Upper lobe of right lung (tissue), 1 donor: ENCODE data around the gene SYNPO. TPM values are rescaled to one million over a fixed set of nuclear protein-coding genes. Genes with fewer than 3 reads are reported as not detected.
A peak's percentile ranks its signal among the peaks of the same experiment; 100 is the strongest.

ENCODE experiments used
- ATAC-seq: fragments of 200-7000 bp; cut with Tn5 transposase; one replicate; pipeline ENCODE4 v1.9.1; 2020; ENCODE audit warnings: mild to moderate bottlenecking, moderate library complexity
- DNase-seq: peaks from one replicate; pipeline ENCODE4 v3.0.0-alpha.2; 2020
- H3K27ac ChIP-seq: fragments of 200-600 bp; one replicate; pipeline ENCODE4 v1.8.0; 2022
- H3K27me3 ChIP-seq: fragments of 200-600 bp; one replicate; pipeline ENCODE4 v1.8.0; 2022; ENCODE audit warnings: mild to moderate bottlenecking
- H3K36me3 ChIP-seq: fragments of 200-600 bp; one replicate; pipeline ENCODE4 v1.8.0; 2022
- H3K4me1 ChIP-seq: fragments of 200-600 bp; one replicate; pipeline ENCODE4 v1.8.0; 2022
- H3K4me3 ChIP-seq: fragments of 200-600 bp; one replicate; pipeline ENCODE4 v1.8.0; 2022; ENCODE audit warnings: mild to moderate bottlenecking
- H3K9me3 ChIP-seq: fragments of 200-600 bp; one replicate; pipeline ENCODE4 v1.8.0; 2022
- intact Hi-C: fragments of 100-400 bp; cut with DNase I; formaldehyde crosslinking; loops from one replicate; pipeline ENCODE4 v1.11.0; 2022
- total RNA-seq: library from RNA; stranded (reverse); fragmentation: NEBNext Ultra II Directional; extraction: Animal tissue kit (Norgen Biotek cat#: 25700); gene quantifications from one replicate; pipeline ENCODE4 v1.2.1, GENCODE V29; 2021
- TF ChIP-seq, protein P1 (sequence below): fragments of 200-600 bp; IDR thresholded peaks from one replicate; pipeline ENCODE4 v1.8.0; 2022; ENCODE audit warnings: antibody characterized with exemption
- donor health status: DM: no; HTN: yes; CAD: no; lungs with severe emphysema.

Gene SYNPO
- total RNA-seq, 1 donor from 2014 or later: 151 TPM

DNA sequence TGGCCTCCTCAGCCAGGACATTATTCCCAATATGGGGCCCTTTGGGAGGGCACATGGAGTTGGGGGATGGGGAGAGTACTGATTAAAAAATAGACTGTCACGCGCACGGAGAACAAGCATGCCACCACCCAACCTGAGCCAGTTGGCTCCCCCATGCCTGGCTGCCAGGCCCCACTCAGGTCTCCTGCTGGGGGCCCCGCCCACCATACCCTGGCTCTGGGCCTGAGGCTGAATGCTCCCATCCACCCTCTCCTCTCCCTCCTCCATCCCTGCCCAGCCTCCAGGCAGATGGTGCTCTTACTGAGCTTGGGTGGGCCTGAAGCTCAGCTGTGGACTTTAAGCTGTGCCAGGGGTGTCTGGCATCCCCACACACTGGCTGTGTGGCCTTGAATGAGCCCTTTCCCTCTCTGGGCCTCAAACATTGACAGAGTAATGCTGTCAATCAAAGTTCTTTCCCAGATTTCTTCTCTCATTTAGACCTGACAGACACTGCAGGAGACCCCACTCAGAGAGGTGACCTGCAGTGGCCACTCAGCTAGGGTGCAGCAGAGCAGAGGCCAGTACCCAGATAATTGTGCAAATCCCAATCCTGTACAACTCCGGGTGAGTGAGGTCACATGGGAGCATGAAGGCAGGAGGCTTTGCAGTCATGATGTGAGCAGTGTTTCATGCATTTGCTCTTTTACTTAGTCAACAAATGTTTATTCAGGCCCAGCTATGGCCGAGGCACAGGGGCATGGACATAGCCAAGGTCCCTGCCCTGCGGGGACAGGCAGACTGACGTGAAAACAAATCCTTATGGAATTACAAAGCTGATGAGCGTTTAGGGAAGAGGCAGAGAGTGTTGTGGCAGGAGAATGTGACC is 9.8 kb upstream of the SYNPO start:
- peaks cover 3% of the 10 kb centered on the region for H3K36me3 ChIP-seq
- peaks cover 35% of the 10 kb centered on the region for H3K4me1 ChIP-seq
- no peaks in the 10 kb centered on the region for H3K9me3 ChIP-seq
- ATAC-seq (no peak), DNase-seq (no peak)
- TF ChIP-seq, protein P1, sequence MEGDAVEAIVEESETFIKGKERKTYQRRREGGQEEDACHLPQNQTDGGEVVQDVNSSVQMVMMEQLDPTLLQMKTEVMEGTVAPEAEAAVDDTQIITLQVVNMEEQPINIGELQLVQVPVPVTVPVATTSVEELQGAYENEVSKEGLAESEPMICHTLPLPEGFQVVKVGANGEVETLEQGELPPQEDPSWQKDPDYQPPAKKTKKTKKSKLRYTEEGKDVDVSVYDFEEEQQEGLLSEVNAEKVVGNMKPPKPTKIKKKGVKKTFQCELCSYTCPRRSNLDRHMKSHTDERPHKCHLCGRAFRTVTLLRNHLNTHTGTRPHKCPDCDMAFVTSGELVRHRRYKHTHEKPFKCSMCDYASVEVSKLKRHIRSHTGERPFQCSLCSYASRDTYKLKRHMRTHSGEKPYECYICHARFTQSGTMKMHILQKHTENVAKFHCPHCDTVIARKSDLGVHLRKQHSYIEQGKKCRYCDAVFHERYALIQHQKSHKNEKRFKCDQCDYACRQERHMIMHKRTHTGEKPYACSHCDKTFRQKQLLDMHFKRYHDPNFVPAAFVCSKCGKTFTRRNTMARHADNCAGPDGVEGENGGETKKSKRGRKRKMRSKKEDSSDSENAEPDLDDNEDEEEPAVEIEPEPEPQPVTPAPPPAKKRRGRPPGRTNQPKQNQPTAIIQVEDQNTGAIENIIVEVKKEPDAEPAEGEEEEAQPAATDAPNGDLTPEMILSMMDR: no peak
- no peaks in the 10 kb centered on the region for H3K27me3 ChIP-seq
- intact Hi-C loops: no loop called here
- no peak overlapping the region for H3K4me3 ChIP-seq
- H3K27ac ChIP-seq: no peak overlapping the region

DNA sequence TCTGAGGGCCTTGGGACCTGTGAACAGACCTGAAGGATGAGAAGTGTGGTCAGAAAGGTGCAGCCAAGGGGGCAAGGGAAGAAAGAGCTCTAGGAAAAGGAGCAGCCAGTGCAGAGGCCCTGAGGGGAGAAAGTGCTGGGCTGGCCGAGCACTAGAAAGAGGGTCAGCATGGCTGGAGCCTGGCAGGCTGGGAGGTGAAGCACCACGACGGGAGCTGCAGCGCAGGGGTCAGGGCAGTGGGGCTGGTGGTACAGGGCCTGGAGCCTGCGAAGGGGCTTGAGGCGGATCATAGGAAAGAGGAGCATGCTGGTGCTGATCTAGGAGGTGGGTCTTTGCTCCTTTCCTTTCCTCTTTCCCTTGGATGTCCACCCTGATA is 9.1 kb upstream of the SYNPO start:
- Histone ChIP-seq H3K9me3 (no peaks in the 10 kb centered on the region), H3K36me3 (peaks cover 3% of the 10 kb centered on the region), H3K4me1 (peaks cover 38% of the 10 kb centered on the region), H3K27ac (no peak overlapping the region), H3K27me3 (no peaks in the 10 kb centered on the region), H3K4me3 (no peak overlapping the region)
- DNase-seq (no peak), ATAC-seq (no peak)
- TF ChIP-seq, protein P1: no peak
- intact Hi-C loops: no loop called here

DNA sequence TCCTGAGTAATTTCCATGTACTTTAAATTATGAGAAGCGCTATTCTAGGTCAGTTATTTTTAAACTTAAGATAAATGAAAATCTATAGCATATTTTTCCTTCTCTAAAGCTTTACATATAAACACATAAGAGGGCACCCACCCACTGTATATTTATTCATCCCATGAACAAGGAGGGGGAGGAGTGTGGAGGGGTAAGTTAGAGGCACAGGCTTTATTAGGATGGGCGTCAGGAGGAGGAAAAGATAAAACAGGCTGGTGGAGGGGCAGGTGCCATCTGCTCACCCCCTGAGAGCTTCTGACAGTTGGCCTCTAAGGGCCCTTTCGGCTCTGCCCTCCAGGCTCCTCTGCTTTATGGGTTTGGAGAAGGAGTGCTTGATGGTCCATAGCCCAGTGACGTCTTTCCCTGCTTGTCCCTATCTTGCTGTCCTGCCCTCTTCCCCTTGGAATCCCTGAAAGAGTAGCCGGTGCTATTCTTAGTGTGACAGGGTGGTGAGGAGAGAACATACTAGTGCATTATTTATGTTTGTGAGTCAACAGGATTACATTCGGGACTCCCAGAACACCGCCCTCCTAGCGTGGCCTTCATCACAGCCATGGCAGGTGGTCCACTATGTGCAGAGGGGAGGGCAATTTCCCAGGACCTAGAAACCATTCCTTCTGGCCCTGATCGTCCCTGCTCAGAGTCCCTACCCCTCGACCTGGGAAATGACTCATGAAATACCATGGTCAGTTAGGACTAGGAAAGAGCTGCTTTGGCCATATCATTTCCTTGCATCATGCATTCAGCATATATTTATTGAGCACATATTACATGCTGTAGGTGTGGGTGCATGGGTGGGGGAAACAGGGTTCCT is 7.9 kb upstream of the SYNPO start:
- Histone ChIP-seq H3K9me3 (no peaks in the 10 kb centered on the region), H3K36me3 (peaks cover 3% of the 10 kb centered on the region), H3K4me1 (peaks cover 38% of the 10 kb centered on the region), H3K27ac (peak overlapping the region; percentile 26), H3K27me3 (no peaks in the 10 kb centered on the region), H3K4me3 (no peak overlapping the region)
- TF ChIP-seq, protein P1: no peak
- DNase-seq: no peak
- ATAC-seq: no peak
- intact Hi-C loops: no loop called here

DNA sequence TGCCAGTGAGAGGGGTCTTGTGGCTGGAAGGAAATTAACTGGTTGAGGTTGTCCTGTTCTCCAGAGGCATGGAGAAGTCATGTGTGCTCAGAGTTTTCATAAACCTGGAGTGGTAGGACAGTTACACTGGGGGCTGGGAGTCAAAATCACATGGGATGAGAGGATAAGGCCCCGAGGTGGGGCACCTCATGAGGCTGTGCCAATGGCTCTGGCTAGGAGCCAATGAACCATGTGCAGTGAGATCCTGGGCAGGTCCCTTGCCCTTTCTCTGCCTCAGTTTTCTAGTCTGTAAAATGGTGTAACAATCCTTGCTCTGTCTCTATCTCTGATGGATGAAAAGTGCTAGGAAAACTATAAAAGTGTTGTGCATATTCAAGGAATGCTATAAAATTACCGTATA is 7.0 kb upstream of the SYNPO start:
- Histone ChIP-seq H3K36me3 (peaks cover 3% of the 10 kb centered on the region), H3K27me3 (no peaks in the 10 kb centered on the region), H3K9me3 (no peaks in the 10 kb centered on the region), H3K27ac (no peak overlapping the region), H3K4me3 (no peak overlapping the region), H3K4me1 (peaks cover 41% of the 10 kb centered on the region)
- DNase-seq (no peak), ATAC-seq (no peak)
- TF ChIP-seq, protein P1: no peak
- intact Hi-C loops: no loop called here

DNA sequence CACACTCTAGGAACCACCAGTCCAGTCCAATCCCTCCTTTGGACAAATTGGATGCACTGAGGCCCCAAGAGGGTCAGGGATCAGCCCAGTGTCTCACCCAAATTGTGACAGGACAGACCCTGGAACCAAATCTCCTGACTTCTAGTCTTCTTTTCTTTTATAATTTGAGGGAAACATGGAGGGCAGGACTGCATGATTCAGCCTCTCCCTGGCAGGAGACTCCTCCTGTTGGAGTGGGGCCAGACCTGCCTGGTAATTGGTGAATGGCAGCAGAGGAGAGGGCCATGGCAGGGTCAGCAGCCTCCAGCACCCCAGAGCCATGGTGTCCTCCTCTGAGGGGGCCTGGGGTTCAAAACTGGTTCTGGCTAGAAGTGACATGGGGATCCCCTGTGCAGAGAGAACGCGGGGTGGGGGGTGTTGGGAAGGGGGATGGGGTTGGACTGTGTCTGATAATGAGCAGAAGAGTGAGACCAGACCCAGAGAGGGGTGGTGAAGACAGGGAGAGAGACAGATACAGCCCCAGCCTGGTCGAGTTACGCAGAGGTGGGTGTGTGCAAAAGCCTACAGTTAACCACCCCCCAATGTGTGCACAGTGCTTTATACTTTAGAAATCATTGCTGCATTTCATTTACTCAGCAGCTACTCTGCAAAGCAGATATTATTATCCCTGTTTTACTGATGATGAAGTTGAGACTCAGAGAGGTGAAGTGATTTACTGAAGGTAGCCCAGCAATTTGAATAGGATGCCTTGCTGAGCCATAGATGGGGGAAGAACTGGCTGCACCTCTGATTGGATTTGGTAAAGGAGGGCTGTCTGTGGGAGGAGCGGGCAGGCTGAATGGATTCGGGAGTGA is 3.8 kb upstream of the SYNPO start:
- Histone ChIP-seq H3K4me3 (no peak overlapping the region), H3K9me3 (no peaks in the 10 kb centered on the region), H3K27me3 (no peaks in the 10 kb centered on the region), H3K4me1 (peaks cover 59% of the 10 kb centered on the region), H3K27ac (peak overlapping the region; percentile 86), H3K36me3 (no peaks in the 10 kb centered on the region)
- DNase-seq: peak; percentile 62
- peak; percentile 21 for ATAC-seq
- TF ChIP-seq, protein P1: no peak
- intact Hi-C loops: no loop called here
